ENCODE measurements around the gene SYT14.
A peak's percentile ranks its signal among the peaks of the same experiment; 100 is the strongest.
"Not testable (repeated sequence)": the region's sequence is repeated elsewhere in the genome, so short reads cannot be mapped to it uniquely, and the experiment has no call there.

The SYT14 gene

DNA sequence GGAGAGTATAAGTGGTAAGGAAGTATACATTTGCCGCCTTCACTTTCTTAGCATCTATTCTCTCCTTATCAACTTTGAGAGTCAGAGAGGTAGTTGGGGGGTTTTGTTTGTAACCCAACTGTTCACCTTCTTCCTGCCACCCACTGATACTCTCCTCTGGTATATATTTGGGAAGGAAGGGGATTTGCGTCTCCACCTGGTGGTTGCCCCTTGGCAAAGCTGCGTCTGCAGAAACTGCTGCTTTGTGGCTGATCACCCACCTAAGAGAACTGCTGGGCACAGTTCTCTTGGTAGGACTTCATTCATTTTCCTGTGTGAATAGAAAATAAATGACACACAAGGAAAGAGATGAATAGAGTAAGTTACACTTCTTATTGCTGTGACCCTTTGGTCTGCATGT, 87.0 kb downstream of the SYT14 start:
- no peak for DNase-seq

DNA sequence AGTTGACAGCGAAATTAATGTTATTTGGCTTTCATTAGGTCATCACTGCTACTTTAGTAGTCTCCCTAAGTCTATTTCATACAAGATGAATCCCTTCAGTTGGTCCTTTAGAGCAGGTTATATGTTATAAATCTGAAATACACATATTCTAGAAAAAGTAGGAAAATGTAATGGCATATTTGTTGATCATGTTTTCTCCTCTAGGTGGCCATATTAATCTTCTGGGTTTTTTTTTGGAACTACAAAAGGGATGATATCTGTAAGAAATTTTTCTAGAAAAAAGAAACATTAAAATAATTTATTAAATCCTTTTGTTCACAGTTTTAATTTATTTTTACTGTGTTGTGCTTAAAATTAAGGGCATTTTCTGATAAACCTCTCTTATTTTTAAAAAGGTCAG, 87.9 kb downstream of the SYT14 start:
- DNase-seq = no peak

DNA sequence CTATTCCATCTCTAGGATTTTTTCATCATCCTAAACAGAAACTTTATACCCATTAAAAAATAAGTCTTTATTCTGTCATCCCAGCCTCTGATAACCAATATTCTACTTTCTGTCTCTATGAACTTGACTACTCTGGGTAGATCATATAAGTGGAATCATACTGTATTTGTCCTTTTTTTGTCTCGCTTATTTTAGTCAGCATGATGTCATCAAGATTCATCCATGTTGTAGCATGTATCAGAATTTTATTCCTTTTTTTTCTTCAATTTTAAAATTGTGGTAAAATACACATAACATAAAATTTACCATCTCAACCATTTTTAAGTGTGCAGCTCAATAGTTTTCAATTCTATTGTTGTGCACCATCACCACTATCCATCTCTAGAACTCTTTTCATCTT, 90.0 kb downstream of the SYT14 start:
- DNase-seq = no peak

DNA sequence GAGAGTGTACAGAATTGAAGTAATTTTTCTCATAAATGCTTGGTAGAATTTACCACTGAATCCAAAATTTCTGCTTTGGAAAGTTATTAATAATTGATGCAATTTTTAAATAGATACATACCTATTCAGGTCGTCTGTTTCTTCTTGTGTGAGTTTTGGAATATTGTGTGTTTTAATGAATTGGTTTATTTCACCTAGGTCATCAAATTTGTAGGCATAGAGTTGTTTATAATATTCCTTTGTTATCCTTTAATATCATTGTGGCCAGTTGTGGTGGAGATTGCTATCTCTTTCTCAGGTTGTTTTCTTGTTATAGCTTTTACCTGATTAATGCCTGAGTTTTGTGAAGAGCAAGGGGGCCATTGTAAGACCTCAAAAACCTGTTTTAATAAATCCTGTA, 93.5 kb downstream of the SYT14 start:
- no peak for DNase-seq

DNA sequence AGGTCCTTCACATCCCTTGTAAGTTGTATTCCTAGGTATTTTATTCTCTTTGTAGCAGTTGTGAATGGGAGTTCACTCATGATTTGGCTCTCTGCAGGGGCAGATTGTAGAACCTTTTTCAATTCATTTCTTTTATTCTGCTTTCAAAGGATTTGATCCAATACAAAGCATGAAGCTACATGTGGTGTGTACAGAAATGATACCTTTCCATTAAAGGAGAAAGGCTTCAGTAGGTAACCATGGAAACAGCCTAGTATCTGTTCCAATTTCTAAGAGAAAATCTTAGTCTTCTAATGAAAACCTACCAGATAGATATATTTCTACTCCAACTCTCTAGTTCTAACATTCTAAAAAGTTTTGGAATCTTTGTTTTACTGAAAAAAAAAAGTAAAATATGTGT, 105.0 kb downstream of the SYT14 start:
- DNase-seq = no peak

DNA sequence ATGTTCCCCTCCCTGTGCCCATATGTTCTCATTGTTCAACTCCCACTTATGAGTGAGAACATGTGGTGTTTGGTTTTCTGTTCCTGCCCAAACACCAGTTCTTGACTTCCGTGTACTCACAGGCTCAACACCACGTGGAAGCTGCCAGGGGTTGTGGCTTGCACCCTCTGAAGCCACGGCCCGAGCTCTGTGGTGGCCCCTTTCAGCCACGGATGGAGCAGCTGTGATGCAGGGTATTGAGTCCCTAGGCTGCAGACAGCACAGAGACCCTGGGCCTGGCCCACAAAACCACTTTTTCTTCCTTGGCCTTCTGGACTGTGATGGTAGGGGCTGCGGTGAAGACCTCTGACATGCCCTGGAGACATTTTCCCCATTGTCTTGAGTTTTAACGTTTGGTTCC, 111.6 kb downstream of the SYT14 start:
- no peak for DNase-seq

DNA sequence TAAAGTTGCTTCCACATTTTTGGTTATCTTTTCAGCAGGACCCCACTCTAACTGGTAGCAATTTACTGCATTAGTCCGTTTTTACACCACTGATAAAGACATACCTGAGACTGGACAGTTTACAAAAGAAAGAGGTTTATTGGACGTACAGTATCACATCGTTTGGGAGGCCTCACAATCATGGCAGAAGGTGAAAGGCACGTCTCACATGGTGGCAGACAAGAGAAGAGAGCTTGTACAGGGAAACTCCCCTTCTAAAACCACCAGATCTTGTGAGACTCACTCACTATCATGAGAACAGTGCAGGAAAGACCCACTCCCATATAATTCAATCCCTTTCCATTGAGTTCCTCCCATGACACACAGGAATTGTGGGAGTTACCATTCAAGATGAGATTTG, 112.5 kb downstream of the SYT14 start:
- not testable (repeated sequence) for DNase-seq

DNA sequence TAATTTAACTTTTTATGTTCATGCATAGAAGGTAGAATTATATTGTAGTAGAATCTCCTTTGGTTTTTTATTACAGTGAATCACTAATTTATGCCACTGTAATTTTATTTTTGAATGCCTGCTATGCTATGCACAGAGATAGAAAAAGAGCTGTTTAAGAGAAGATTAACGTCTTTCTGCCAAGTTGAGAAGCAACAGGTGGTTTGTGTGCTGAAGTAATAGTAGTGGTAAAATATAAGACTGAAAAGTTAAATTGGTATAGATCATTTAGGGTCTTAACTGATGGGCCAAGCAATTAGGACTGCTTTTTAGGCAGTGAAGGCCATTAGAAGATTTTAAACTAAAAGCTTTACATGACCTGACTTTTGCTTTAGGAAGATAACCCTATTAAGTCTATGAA, 115.1 kb downstream of the SYT14 start:
- no peak for DNase-seq

DNA sequence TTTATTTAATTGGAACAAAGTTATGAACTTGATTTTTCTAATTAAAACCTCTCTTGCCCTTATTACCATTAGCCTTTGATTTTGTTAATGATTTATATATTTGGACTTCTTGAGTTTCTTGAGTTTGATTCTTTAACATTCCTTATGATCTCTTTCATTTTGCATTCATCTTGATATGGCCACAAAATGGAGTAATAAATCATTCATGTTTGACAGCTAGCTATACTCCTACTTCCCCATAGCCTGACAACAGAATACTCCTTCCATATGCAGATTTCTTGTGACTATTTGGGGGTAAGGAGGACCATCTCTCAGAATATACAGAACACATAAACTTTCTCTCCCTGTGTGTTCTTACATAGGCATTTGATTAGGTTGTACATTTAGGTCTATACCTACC, 119.6 kb downstream of the SYT14 start:
- no peak for DNase-seq

DNA sequence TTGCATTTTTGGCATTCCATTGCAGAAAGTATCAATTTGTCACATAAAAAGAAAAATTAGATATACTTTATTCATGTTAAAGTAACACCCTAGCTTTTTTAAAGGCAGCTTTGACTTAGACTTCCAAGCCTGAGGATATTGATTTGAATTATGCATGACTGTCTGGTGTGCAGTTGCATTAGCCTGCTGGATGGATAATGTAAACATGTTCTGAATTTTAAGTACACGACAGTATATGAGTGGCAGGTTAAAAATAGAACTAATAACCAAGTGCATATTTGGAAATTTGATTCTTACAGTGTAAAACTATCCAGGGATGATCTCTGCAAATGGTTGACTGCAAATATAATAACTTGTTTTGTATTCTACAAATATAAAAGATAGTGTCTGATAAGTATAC, 124.0 kb downstream of the SYT14 start:
- DNase-seq = no peak

DNA sequence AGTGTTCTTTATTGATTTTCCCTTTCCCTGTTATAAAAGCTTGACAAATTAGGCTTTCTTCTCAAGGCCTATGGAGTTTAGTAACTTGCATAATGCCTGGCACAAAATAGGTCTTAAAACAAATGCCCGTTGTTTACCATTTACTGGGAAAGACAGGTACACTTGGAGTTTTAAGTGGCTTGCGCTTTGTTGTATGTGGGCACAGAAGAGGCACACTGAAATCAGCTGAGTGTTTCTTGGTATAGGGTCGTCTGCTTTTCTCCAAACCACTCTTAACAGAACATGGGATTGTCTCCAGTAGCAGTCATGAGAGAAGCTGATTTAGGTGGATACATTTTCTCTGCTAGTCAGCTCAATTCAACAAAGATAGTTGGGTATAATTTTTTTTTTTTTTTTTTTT, 132.5 kb downstream of the SYT14 start:
- DNase-seq = no peak

DNA sequence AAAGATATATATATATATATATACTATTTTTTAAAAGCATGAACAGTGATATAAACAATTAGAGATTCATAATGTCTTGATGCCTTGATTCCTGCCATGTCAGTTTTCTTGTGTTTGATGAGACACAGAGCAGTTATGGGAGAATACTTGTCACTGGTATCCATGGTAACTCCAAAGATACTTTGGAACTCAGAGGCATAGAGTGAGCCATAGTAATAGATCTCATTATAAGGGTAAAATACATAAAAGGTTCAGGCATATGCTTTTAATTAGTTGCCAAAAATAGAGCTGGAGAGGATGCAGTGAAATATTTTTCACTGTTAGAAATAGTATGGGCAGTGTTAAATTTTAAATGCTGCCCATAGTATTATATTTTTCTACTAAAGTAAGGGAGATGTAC, 134.1 kb downstream of the SYT14 start:
- DNase-seq = no peak

DNA sequence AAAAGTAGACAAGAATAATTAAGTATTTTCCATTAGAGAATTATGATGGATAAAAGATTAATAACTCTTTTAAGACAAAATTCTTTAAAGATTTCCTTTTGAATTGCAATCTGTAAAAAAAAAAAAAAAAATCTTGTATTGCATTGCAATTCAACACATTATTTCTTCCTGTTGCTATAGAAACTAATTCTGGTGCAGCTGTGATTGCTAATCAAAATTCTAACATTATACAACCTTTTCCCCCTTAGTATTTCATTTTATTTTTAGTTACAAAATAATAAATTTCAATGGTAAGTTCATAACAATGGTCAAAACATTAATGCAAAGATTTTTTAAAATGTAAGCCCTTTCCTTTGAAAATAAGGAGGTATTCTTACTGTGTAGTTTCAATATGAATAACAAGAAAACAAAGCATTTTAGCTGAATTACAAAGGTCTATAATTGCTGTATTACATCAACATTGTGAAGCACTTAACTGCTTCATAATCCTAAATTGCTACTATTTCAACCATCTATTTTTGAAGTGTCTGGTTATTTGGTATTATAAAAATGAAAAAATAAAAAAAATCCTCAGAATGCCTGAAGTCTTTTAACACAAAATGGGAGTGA, 135.0 kb downstream of the SYT14 start:
- DNase-seq = no peak

DNA sequence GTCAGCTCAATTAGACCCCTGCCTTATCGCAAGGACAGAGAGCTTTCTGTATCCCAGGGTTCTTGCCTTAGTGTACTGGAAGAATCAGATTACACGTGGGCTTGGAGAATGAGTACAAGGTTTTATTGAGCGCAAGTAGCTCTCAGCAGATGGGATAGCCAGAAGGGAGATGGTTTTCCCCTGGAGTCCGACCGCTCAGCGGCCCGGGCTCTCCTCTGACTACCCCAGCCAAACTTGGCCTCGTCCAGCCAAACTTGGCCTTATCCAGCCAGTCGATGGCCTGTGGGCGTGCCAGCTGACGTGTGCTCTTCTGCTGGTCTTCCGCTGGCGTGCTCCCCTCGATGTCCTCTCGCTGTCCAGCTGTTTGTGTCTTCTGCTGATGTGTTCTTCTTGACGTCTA, 136.9 kb downstream of the SYT14 start:
- peak in 1 of 56 donors; percentile 1 for DNase-seq

DNA sequence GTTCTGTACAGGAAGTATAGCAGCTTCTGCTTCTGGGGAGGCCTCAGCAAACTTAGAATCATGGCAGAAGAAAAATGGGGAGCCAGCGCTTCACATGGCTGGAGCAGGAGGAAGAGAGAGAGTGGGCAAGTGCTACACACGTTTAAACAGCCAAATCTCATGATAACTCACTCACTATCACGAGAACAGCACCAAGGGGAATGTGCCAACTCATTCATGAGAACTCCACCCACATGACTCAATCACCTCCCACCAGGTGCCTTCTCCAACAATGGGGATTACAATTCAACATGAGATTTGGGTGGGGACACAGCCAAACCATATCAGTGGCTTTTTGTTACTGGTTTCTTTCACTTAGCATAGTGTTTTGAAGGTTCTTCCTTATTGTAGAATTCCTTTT, 138.6 kb downstream of the SYT14 start:
- DNase-seq = no peak

DNA sequence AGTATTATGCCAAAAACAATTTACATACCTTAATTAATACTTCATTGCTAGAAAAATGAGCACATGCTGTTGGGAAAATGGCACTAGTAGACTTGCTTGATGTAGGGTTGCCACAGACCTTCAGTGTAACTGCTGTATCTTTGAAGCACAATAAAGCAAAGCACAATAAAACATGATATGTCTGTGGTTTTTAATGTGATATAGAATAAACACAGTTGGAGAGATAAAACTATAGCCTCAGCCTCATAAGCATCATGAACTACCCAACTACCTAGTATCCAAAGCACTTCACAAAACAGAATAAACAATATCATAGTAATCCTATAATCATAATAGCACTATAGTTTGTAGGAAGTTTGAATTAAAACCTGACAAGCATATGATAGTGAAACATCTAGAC, 143.5 kb downstream of the SYT14 start:
- DNase-seq = no peak

DNA sequence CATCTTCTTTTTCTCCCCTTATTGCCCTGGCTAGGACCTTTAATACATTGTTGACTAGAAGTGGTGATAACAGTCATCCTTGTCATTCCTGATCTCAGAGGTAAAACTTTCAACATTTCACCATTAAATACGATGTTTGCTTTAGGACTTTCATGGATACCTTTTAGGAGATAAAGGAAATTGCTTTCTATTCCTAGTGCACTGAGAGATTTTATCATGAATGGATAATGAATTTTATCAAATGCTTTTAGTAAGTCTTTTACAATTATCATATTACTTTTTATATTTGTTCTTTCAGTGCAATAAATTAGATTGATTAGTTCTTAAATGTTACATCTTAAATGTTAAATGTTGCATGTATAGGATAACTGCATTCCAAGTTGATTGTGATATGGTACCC, 147.3 kb downstream of the SYT14 start:
- DNase-seq = no peak

DNA sequence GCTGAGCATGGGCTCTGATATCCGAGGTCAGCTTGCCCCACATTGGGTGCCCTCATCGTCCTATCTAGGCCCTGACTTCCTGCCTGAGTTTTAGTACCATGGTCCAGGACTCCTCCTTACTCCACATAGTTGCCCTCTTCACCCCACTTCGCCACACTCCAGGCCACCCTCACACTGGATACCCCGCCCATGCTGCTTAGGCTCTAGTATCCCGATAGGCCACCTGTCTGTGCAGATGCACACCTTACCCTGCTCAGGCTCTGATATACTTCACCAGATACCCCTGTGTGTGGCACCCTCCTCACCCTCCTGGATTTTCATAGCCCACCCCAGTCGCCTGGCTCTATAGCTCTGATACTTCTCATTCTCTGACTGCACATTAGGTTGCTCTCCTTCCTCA, 149.0 kb downstream of the SYT14 start:
- DNase-seq = no peak

DNA sequence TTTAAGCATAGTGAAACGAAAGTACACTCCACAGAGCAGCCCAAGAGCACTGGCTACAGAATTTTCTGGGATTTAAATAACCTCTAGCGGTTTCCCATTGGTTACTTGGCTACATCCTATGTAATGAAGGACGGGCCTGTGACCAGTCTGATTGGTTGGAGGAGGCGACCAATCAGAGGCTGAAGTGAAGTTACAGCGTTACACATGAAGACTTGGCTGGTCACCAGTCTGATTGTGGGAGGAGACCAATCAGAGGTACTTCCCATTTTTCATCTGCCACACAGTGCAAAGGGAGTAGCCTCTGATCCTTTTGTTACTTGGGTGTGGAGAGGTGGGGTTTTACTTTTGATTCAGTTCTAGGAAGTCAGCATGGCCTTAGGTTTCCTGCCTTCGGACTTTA, 151.8 kb downstream of the SYT14 start:
- no peak for DNase-seq

DNA sequence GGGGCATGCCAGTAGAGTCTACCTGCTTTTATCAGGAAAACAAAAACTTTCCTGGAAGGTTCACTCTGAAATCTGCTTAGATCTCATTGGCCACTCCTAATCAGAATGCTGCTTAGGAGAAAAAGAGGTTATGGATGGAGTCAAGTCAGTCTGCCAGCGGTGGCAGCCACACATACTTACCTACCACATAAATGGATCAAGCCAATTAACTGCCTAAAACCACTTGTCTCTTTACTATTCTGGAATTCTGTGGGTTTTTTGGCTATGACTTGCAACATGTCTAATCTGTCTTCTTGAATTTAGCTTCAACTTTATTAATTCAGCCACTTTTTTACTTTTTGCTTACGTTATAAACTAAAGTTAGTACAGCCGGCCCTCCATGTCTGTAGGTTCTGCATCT, 154.3 kb downstream of the SYT14 start:
- DNase-seq = no peak

DNA sequence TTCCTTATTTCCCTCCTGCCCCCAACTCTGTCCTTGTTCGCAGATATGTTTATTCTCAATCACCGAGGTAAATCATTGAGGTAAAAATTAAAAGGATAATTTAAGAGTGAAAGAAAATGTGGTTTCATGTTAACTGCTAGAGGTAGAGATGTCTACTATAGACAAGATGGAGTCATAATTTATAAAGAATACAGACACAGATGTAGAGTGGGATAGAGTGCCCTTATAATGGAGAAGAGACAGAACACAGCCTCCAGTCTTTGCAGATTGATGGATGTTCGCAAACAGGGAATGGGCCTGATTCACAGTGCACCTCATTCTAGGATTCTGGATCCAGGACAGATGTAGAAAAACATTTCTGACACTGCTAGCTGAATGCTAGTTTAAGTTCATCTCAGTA, 155.4 kb downstream of the SYT14 start:
- no peak for DNase-seq

DNA sequence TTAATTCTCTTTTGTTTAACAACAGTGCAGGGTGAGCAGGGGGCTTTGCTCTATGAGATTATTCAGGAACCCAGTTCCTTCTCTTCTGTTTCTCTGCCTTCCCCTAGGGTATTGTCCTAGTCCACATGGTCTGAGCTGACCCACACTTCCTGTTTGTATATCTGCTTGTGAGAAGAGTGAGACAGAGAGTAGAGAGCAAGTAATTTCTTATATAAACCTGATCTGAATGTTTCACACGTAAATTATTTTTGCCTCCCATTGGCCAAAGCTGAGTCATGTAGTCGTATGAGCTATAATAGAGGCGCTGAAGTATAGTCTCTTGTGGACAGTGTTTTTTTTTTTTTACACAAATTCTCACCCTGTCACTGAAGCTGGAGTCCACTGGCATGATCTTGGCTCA, 160.3 kb downstream of the SYT14 start:
- DNase-seq = no peak

DNA sequence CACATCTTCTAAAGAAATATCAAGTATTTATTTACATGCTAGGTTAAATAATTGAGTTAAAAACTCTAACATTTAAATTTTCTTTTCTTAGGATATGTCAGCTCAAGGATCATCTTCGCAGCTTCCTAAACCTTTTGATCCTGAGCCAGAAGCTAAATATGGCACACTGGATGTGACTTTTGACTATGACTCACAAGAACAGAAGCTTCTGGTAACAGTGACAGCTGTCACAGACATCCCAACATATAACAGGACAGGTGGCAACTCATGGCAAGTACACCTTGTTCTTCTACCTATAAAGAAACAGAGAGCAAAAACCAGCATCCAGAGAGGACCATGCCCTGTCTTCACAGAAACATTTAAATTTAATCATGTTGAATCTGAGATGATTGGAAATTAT, 161.9 kb downstream of the SYT14 start:
- DNase-seq = peak in 1 of 56 donors; percentile 0

DNA sequence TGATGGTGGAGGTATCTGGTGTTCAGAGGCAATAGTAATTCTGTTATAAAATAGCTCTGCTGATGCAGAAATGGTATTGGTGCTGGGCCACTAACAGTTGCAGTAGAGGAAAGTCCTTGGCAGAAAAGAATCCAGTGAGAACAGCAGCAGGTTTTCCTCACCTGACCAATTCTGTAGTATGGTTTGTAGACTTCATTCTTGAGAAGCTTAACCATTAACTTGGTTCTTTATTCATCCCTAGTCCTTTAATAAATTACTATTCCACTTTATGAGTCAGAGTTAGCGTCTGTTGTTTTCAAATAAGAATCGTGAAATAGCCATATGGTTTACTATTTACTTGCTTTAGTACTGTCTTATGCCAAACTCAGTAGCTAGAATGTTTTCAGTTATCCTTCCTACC, 166.1 kb downstream of the SYT14 start:
- no peak for DNase-seq

Data from amygdala (tissue), 56 donors.